GM19239 (cell line): ENCODE results near the gene CA6.
"Not testable (repeated sequence)": the region's sequence is repeated elsewhere in the genome, so short reads cannot be mapped to it uniquely, and the experiment has no call there.

Experiments used
- DNase-seq: peaks from one replicate; pipeline ENCODE4 v3.0.0; 2011; ENCODE audit warnings: low spot score; ENCODE audit not compliant: insufficient read length
- FAIRE-seq: peaks from 2 replicates; lab custom pipeline; 2011; peaks lifted over from hg19 to GRCh38; lab: Jason Lieb, UNC

The CA6 gene

GRCh38 chr1:8925960-8926359 lies 19.7 kb upstream of the CA6 start:
- FAIRE-seq (no peak), DNase-seq (no peak)

GRCh38 chr1:8926707-8927694 lies 18.7 kb upstream of the CA6 start:
- DNase-seq, result no peak
- FAIRE-seq, result no peak

- DNase-seq (no peak), FAIRE-seq (no peak)
Measured at GRCh38 chr1:8930116-8930515, 15.6 kb upstream of the CA6 start.

GRCh38 chr1:8937051-8937450 lies 8.6 kb upstream of the CA6 start:
- not testable (repeated sequence) for FAIRE-seq, DNase-seq

- no peak for FAIRE-seq
- no peak for DNase-seq
Measured at GRCh38 chr1:8937701-8938100, 8.0 kb upstream of the CA6 start.

GRCh38 chr1:8938232-8938999 lies 7.3 kb upstream of the CA6 start:
- no peak for DNase-seq
- no peak for FAIRE-seq

GRCh38 chr1:8939000-8939265 lies 6.7 kb upstream of the CA6 start:
- DNase-seq, result no peak
- FAIRE-seq, result no peak

- DNase-seq (no peak), FAIRE-seq (no peak)
Measured at GRCh38 chr1:8939362-8939995, 6.2 kb upstream of the CA6 start.

GRCh38 chr1:8941906-8942305 lies 3.8 kb upstream of the CA6 start:
- DNase-seq (no peak), FAIRE-seq (no peak)

- DNase-seq (no peak), FAIRE-seq (no peak)
Measured at GRCh38 chr1:8943498-8944405, 1.9 kb upstream of the CA6 start.

- DNase-seq, result no peak
- no peak for FAIRE-seq
Measured at GRCh38 chr1:8947127-8947691, 1.5 kb downstream of the CA6 start.

- no peak for DNase-seq
- no peak for FAIRE-seq
Measured at GRCh38 chr1:8950309-8950708, 4.6 kb downstream of the CA6 start.

- no peak for DNase-seq
- FAIRE-seq, result no peak
Measured at GRCh38 chr1:8951231-8951630, 5.6 kb downstream of the CA6 start.

- FAIRE-seq, result no peak
Measured at GRCh38 chr1:8955406-8955805, 9.7 kb downstream of the CA6 start.

GRCh38 chr1:8956461-8957349 lies 11.0 kb downstream of the CA6 start:
- DNase-seq, result no peak
- no peak for FAIRE-seq

More at GRCh38 chr1:8955406-8955805, 9.7 kb downstream of the CA6 start:
- no peak for DNase-seq

- peak; percentile 14 for FAIRE-seq
Measured at GRCh38 chr1:8962812-8963530, 17.3 kb downstream of the CA6 start.

GRCh38 chr1:8963963-8964362 lies 18.3 kb downstream of the CA6 start:
- FAIRE-seq (no peak), DNase-seq (no peak)

More at GRCh38 chr1:8962812-8963530, 17.3 kb downstream of the CA6 start:
- peak; percentile 68 for DNase-seq
